NCI-H82 treated with DMSO at 0.1 percent for 48 hours (cell line): Measurements from ENCODE around the gene ZDHHC9.
"Not testable (repeated sequence)": the region's sequence is repeated elsewhere in the genome, so short reads cannot be mapped to it uniquely, and the experiment has no call there.

ENCODE experiments used
- DNase-seq: peaks from one replicate; lab custom pipeline; 2025; ENCODE audit not compliant: unreplicated experiment; lab: John Stamatoyannopoulos, UW

The ZDHHC9 gene

DNA sequence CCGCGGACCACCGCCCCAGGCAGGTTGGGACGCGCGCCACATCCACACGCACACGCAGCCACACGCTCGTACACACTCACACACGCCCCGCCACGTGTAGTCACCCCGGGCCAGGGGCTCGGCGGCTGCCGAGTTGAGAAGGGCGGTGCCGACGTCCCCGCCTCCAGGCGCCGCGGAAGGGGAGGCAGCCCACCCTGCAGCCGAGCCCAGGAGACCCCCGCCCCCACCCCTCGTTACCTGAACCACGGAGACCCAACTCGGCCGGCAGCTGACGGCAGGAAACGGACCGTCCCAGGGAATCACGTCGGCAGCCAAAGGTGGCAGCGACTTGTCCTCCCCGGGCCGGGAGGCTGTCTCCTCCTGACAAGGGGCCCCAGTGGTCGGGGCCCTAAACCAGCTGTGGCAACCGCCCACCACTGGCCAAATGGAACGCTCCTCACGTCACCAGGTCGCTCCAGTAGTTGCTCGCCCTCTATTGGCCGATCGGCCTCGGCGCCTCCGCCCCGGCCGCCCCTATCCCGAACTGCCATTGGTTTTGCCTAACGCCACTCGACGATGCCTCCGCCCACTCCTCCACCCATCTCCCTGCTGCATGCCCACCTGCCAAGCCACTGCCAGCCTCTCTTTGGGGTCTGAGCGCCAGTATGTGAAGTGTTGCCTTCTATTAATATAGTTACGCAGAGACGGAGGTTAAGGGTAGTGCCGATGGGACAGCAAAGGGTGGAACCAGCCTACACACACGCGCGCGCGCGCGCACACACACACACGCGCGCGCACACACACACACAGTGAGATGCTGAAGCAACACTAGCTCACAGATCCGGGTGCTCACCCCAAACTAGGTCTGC is at the start of gene ZDHHC9:
Gene ZDHHC9 (minus strand): TSS at position 428 of the 848 bp plus-strand sequence. CDS start 1,941 bp downstream, outside the sequence.
- peak; percentile 74 for DNase-seq

DNA sequence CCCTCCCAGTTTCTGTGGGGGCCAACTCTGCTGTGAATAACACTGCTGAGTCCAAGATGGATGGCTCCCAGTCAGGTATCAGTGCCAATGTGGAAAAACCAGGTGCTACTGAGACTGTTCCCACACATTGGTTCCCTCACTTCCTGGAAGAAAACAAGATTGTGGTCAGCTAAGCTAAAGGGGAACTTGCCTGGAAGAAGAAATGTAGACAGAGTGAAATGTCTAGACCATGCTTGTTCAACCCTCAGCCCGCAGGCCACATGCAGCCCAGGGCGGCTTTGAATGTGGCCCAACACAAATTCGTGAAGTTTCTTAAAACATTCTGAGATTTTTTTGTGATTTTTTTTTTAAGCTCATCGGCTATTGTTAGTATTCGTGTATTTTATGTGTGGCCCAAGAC is 33.7 kb upstream of the ZDHHC9 start:
- DNase-seq: no peak

DNA sequence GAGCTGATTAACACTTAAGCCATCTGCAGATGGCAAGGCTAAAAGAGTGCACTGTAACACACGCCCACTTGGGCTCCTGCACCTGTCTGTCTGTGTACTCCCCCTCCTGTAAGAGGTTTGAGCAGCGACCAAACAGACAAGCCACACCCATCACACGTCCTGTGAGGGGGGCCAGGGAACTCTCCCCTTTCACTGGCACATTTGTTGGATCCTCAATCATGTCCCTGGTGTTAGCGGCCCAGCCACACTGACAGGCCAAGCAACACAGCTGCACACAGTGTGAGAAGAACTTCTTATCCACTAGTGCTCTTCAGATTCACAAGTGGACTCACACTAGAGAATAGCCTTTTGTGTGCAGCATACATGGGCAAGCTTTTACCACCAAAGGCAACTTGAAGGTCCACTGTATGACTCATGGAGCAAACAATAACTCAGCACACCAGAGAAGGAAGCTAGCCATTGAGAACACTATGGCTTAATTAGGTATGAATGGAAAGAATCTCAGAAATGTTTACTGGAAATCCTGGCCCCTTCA is 33.2 kb upstream of the ZDHHC9 start:
- DNase-seq: peak; percentile 66

DNA sequence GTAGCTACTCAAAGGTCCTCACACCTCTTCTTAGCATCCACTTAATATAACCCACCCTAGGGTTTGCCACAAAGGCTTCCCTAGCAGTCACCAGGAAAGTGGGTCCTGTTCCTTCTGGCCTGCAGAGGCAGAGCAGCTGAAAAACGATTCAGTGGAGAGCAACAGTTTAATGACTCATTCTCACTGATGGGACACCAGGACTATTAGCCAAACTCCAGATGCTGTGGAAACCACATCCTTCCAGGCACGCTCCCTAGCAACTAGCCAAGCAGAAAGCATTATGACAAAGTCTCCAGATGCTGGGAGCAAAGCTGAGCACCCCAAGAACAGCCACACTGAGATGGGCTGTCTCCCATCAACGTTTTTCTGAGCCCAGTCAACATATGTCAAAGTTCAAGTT is 32.0 kb upstream of the ZDHHC9 start:
- DNase-seq: no peak

DNA sequence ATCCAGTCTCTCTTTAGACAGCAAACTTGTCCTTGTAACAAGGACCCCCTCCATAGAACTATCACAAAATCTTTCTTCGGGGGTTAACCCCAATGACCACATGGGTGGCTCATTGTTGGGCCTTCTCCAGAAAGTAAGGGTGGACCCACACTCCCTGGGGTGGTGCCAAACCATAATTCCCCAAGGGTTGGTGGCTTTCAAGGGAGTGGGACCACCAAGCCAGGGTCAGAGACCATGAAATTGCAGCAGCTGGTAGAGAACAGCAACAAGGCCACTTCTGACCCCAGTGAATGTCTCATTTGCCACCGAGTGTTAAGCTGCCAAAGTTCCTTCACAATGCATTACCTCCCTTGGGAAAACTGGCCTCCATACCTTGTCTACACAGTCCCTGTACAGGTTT is 28.8 kb upstream of the ZDHHC9 start:
- no peak for DNase-seq

DNA sequence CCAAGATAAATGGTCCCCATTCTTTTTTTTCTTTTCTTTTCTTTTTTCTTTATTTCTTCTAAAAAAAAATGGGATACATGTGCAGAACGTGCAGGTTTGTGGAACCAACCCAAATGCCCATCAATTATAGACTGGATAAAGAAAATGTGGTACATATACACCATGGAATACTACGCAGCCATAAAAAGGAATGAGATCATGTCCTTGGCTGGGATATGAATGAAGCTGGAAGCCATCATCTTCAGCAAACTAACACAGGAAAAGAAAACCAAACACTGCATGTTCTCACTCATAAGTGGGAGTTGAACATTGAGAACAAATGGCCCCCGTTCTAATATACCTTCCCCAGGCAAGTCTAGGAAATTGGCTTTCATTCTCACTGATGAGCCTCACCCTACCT is 22.6 kb upstream of the ZDHHC9 start:
- not testable (repeated sequence) for DNase-seq

DNA sequence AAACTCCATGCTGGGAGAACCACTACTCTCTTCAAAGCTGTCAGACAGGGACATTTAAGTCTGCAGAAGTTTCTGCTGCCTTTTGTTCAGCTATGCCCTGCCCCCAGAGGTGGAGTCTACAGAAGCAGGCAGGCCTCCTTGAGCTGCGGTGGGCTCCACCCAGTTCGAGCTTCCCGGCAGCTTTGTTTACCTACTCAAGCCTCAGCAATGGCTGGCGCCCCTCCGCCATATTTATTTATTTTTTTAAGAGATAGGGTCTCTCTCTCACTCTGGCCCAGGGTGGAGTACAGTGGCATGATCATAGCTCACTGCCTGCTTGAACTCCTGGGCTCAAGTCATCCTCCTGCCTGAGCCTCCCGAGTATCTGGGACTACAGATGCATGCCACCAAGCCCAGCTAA is 15.4 kb upstream of the ZDHHC9 start:
- not testable (repeated sequence) for DNase-seq

DNA sequence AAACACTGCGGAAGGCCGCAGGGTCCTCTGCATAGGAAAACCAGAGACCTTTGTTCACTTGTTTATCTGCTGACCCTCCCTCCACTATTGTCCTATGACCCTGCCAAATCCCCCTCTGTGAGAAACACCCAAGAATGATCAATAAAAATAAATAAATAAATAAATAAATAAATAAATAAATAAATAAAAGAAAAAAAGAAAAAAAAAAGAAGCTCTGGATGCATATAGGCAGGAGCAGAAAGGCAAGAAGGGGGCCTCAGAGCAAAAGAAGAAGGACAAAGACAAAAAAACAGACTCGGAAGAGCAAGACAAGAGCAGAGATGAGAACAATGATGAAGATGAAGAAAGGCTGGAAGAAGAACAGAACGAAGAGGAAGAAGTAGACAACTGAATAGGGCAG is 8.1 kb upstream of the ZDHHC9 start:
- DNase-seq: not testable (repeated sequence)

DNA sequence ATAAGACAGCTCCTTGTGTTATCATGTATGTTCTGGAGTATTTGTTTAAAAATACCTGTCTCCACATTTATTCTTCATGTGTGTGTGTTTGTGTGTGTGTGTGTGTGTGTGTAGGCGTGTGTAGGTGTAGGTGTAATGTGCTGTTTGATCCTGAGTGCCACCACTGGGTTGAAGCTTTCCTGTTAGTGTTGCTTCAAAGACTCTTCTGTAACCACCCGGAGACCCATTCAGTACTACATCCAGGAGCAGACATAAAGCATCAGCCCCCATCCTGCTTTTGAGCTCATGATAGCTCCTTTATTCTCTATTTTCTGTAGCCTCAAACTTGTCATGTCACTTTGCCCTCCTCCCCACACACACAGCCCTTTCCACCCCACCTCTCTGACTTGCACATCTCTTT is 3.0 kb upstream of the ZDHHC9 start:
- DNase-seq: no peak

DNA sequence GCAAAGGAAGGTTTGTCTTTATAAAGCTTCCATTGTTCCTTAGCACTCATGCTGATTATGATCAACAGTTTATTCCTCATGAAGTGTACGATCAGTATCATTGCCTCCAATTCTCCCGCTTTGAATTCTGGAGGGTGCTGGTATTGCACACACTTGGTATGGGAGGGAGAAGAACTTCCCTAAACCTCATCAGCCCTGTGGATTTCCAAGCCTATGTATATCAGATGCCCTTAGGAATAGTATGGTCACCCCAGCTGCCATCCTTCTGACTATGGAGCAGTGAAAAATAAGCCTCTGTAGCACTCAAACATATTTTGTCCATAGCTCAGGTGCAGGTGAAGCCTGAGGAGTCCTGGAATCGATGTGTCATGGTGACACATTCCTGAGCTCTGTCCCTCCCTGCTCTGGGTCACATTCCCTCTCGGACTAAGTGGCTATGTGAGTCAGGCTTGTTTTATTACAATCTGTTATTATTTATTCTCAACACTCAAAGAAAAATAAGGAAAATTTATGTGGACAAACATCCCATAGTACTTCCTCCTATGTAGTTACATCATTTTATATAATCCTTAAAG is 2.0 kb upstream of the ZDHHC9 start:
- no peak for DNase-seq

DNA sequence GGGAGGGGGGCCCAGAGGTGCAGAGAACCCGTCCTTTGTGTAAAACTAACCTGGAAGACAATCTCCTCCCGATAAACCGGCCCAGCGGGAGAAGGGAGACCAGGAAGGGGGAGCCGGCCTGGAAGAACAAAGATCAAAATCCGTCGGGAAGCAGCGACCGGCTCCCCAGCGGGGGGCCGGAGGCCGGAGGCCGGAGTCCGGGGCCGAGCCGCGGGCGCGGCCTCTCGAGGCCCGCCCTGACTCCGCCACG is 552 bp downstream of the ZDHHC9 start:
- no peak for DNase-seq

DNA sequence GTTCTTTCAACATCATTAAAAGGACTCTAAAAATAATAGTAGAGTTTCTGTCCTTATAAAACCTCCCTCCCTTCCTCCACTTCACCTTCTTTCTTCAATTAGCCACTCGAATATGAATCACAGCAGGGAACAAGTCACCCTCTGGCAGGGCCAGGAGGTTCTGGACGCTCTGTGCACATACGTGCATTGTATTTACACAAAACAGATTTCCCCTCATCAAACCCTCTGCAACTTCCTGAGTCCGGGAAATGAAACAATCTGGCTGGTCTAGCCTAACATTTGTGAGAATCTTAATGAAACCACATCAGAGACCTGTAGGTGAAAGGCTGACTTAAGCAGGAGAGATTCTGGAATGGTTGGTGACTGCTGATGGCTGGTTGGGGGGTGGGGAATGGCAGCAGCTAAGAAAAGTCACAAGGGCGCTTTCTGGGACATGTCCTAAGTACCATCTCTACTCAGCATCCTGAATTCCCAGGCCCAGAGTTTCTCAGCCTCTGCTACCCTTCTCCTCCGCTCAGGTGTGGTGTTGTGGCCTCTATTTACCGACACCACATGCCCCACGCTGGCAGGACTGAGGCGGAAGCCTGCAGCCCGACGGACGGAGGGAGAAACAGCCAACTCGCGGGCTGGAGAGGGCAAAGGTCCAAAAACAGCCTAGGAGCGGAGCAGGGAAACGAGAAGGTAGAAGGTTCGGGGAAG is 1.0 kb downstream of the ZDHHC9 start:
- no peak for DNase-seq

DNA sequence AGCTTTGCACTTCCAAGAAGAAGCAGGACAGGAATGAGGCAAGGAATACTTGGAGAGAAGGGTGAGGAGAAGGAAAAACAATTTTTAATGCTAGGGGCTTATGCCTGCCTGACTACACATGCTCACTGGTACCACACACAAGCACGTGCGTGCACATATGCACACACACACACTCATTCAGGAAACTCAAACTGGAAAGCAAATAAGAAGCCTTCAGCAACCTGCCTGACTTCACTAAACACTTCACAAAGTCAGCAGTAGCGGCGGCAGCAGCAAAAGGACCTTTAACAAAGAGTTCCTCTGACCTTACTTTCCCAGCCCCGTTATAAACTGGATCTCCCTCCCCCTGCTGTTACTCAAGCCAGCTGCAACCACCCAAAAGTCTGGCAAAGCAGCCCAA is 3.3 kb downstream of the ZDHHC9 start:
- no peak for DNase-seq

DNA sequence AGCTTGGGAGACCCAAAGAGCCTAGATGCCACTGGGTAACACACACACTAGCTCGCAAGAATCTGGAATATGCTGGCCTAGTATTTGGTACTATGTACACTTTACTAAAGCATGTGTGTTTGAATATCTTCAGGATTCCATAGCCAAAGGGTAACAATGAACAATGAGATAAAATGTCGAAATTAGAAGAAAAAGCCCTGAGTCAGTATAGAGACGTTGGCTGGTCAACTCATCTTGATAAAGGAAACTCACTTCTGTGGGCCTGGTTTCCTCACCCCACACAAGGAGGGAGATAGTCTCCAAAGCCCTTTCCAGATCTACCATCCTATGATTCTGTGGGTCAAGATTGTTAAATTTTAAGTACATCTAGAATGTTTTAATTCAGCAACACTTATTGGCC is 6.9 kb downstream of the ZDHHC9 start:
- DNase-seq: no peak

DNA sequence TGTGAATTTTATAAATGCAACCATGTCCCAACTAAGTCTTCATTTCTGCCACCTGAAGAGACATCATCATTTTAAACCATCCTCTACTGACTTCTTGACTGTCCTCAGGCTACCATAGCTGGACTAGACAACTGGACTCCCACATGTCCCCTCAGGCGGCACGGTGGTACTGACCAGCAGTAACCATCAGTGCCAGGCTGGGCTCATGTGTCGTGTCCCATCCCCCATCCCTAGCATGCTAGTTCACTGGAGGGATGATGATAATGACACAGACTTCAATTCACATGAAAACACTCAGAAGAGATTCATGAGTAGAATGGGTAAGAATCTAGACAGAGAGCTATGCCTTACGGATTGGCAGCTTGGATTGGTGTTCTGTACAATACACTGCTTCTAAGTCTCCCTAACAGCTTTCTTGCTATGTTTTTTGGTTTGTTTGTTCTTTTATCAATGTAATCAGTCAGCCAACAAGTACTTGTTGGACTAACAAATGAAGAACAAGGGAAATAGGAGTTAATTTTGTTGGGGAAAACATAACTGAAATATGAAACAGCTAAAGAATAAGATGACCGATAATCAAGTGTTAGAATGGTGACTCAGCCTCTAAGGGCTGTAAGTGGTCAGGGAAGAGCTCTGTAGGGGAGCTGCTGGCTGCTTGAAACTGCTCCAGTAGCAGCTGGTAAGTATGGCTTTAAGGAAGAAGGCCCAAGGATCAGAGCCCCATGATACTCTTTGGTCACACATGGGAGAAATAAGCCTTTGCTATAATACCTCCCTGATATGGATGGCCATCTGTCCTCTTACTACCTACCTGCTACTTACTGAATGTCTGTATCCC is 10.3 kb downstream of the ZDHHC9 start:
- DNase-seq: peak; percentile 54

DNA sequence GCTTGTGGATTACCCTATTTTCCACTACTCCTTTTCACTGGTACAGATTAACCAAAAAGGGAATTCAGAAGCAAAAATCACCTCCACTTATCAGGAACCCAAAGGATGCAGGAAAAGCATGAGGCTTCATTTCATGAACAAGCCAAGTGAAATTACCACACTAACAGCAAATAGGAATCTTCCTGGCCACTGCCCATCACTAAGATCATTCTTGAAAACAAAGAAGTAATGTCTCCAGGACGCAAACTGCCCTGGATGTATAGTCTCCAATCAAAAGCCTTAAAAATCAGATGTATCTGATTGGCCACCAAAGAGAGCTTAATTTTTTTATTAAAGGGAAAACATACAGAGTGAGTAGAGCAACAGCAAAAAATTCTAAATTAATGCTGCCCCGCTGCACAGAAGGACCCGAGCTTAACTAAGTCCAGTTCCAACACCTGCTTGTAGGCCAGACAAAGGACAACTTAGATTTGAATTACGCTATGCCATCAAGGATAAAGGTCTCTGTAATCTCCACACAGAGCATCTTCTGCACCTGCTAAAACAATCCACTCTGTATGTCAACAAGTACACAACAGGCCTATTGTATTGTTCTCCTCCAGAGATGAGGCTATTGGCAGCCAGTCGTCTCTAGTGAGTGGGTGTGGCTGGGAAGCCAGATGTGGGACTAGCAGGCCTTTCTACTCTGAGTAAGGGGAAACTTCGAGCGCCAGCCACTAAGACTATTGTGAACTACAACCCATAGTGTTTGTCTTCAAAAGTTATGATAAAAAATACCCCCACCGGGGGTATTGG is 12.4 kb downstream of the ZDHHC9 start:
- no peak for DNase-seq

DNA sequence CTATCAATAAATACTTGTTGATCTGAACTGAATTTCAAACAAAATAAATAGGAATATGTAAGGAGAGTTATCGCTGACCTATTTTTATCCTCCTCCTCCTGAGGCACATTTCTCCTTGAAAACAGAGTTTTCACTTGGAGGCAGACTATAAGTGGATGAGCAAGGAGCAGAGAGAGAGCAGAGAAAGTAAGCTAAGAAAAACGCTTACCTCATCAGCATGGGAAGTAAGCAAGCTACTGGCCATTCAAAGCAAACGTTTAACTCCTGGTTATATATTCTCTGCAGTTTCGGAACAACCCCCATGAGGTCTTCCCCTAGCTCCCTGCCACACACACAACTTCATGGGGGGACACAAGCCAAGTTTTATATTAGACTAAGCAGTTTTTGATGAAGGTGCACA is 13.2 kb downstream of the ZDHHC9 start:
- no peak for DNase-seq

DNA sequence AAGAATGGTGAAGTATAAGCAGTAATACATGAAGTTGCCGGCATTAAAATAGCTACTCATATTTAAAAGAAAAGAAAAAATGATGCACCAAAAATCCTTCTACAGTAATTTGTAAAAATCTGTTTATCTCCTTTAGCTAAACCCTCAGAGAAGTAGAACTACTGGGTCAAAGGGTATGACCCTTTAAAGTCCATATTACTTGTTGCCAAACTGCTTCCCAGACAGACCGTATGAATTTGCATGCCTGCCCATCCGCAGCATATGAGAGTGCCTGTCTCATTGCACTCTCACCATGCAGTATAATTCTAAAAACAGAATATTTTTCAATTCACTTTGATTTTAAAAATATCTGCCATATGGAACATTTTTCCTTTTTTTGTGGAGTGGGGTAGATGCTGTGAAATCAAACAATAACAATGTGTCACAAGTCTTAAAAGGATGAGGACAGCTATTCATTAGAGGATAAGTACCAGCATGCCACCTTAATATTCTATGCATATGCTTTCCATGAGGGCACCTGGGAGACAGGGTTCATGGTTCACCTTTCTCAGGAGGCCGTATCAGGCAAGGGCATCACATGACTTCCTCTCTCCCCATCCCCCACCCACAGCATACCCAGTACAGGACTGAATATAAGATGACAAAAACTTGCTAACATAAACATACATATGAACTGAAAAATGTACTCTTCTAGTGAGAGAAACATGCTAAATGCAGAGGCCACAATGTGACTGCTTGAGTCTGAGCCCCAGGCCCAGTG is 17.8 kb downstream of the ZDHHC9 start:
- no peak for DNase-seq

DNA sequence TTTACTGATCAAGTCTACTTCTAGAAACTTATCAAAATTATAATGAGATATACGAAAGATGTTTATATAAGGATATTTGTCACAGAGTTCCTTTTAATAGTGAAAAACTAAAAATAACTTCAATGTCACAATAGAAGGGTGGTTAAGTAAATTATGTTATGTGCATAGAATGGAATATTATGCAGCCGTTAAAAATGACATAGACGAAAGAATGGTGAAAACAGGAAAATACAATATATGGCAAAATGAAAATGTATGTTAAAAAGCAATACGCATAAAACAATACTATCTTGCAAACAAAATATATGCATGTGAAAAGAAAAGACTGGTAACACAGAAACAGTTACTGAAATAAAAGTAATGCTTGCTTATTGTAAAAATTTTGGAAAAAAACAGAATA is 19.1 kb downstream of the ZDHHC9 start:
- no peak for DNase-seq

DNA sequence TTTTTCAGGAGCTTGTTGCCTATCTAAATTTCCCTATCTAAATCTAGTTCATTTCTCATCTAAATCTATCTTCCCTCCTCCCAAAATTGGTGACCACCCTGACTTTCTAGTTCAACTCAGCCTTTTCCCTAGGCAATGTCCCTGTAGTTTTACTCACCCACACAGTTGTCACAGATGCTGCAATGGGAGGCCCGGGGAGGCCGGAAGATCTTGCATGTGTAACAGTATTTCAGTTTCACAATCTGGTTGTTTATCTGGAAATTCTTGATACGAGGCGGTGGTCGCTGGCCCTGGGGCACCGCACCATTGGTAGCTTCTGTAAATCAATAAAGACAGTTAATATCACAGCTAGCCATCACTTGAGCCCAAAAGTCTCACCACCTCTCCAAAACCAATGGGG is 20.2 kb downstream of the ZDHHC9 start:
- DNase-seq: no peak
